ENCODE data around the gene CLIC4.
"Not testable (repeated sequence)": the region's sequence is repeated elsewhere in the genome, so short reads cannot be mapped to it uniquely, and the experiment has no call there.

- TF ChIP-seq, protein P1, sequence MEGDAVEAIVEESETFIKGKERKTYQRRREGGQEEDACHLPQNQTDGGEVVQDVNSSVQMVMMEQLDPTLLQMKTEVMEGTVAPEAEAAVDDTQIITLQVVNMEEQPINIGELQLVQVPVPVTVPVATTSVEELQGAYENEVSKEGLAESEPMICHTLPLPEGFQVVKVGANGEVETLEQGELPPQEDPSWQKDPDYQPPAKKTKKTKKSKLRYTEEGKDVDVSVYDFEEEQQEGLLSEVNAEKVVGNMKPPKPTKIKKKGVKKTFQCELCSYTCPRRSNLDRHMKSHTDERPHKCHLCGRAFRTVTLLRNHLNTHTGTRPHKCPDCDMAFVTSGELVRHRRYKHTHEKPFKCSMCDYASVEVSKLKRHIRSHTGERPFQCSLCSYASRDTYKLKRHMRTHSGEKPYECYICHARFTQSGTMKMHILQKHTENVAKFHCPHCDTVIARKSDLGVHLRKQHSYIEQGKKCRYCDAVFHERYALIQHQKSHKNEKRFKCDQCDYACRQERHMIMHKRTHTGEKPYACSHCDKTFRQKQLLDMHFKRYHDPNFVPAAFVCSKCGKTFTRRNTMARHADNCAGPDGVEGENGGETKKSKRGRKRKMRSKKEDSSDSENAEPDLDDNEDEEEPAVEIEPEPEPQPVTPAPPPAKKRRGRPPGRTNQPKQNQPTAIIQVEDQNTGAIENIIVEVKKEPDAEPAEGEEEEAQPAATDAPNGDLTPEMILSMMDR (IDR thresholded peaks at IDR 0.05; ENCODE audit: low read depth, low read length): not testable (repeated sequence)
- not testable (repeated sequence) for TF ChIP-seq POLR2A (IDR thresholded peaks at IDR 0.05; ENCODE audit: extremely low read depth, insufficient read length); MYC (IDR thresholded peaks at IDR 0.05; ENCODE audit: low read depth, low read length)
Measured at GRCh38 chr1:24697453-24698001, 47.7 kb upstream of the CLIC4 start.

All from NB4 (cell line).